HG03460 (cell line): ENCODE results near the gene DCAKD.
A peak's percentile ranks its signal among the peaks of the same experiment; 100 is the strongest.

Experiments
- ATAC-seq: cut with Tn5 transposase; IDR thresholded peaks from one replicate; pipeline ENCODE4 v1.9.1; 2021; ENCODE audit not compliant: unreplicated experiment

The DCAKD gene

GRCh38 chr17:45051060-45051719 lies at the start of gene DCAKD:
Gene DCAKD (minus strand): TSS chr17:45051632. CDS start chr17:45034885, 16,747 bp downstream.
- peak; percentile 78 for ATAC-seq

GRCh38 chr17:45098869-45099616 lies 47.6 kb upstream of the DCAKD start:
- no peak for ATAC-seq

GRCh38 chr17:45098081-45098868 lies 46.8 kb upstream of the DCAKD start:
- no peak for ATAC-seq

GRCh38 chr17:45096926-45097325 lies 45.5 kb upstream of the DCAKD start:
- no peak for ATAC-seq

GRCh38 chr17:45096141-45096540 lies 44.7 kb upstream of the DCAKD start:
- ATAC-seq = no peak

- ATAC-seq = no peak
Observed at GRCh38 chr17:45093444-45094110, 42.1 kb upstream of the DCAKD start.

- no peak for ATAC-seq
Observed at GRCh38 chr17:45092911-45093430, 41.5 kb upstream of the DCAKD start.

- ATAC-seq = no peak
Observed at GRCh38 chr17:45091778-45092425, 40.5 kb upstream of the DCAKD start.

- ATAC-seq = no peak
Observed at GRCh38 chr17:45090711-45091110, 39.3 kb upstream of the DCAKD start.

- no peak for ATAC-seq
Observed at GRCh38 chr17:45088741-45089140, 37.3 kb upstream of the DCAKD start.

GRCh38 chr17:45087978-45088377 lies 36.5 kb upstream of the DCAKD start:
- ATAC-seq = no peak

GRCh38 chr17:45087504-45087975 lies 36.1 kb upstream of the DCAKD start:
- no peak for ATAC-seq

GRCh38 chr17:45086865-45087503 lies 35.6 kb upstream of the DCAKD start:
- no peak for ATAC-seq

GRCh38 chr17:45086391-45086790 lies 35.0 kb upstream of the DCAKD start:
- no peak for ATAC-seq

- no peak for ATAC-seq
Observed at GRCh38 chr17:45081047-45081703, 29.7 kb upstream of the DCAKD start.

GRCh38 chr17:45077643-45078042 lies 26.2 kb upstream of the DCAKD start:
- ATAC-seq = no peak

- no peak for ATAC-seq
Observed at GRCh38 chr17:45073414-45074070, 22.1 kb upstream of the DCAKD start.

- ATAC-seq = no peak
Observed at GRCh38 chr17:45070809-45071208, 19.4 kb upstream of the DCAKD start.

- no peak for ATAC-seq
Observed at GRCh38 chr17:45070001-45070400, 18.6 kb upstream of the DCAKD start.
